H1 (cell line): Measurements from ENCODE around the gene ANKH. TPM values are rescaled to one million over a fixed set of nuclear protein-coding genes. Genes with fewer than 3 reads are reported as not detected.

Experiments
- PHF8 ChIP-seq: fragments of 200-600 bp; sonication (generic); conservative IDR thresholded peaks from 2 replicates; pipeline ENCODE4 v1.7.1; 2012; ENCODE audit warnings: low read depth, mild to moderate bottlenecking, inconsistent platforms, low read length, moderate library complexity
- polyA plus RNA-seq, 7 experiments: library from polyadenylated mRNA; depleted of rRNA in 3 of 7; stranded (reverse) in 5 of 7; unstranded in 2 of 7; fragments of >200 nt in 5 of 7; fragments of 200-250 nt in 2 of 7; gene quantifications; 1 replicate in 5 of 7; 2 replicates in 1 of 7; 4 replicates in 1 of 7; pipeline versions ENCODE4 v1.2.1 to v1.2.3, GENCODE V29; 2011 to 2013; ENCODE audit warnings: missing spikeins in 2 of 7, mixed read lengths in 2 of 7
- total RNA-seq: library from RNA; stranded (reverse); fragmentation: NEBNext Ultra II Directional; extraction: Animal tissue kit (Norgen Biotek cat#: 25700); gene quantifications from 2 replicates; pipeline ENCODE4 v1.2.1, GENCODE V29; 2021

The ANKH gene
- total and polyA plus RNA-seq, 2 of the 8 experiments (the other 6 are each of a cell fraction or from before 2014, with no cell fraction given): 5.3 to 13.0 TPM

DNA sequence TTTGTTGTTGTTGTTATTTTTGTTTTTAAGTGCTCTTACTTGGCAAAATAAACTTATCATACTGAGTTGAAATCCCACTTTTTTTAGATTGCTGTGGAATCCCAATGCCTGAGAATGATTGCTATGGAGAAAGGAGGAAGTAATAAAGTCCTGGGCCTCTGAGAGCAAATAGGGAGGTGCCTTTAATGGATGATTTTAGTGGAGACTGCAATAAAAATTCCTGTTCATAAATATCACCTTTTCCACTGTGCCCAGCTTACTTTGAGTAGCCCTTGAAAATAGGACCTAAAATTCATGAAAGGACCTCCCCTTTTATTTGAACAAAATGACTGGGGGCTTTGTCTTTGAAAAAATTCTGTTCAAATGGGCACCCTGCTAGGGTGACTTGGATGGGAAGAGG is 21.8 kb upstream of the ANKH start (continued):
- no peak for TF ChIP-seq PHF8
